NCI-H128 (cell line): ENCODE results near the gene IFT25.
"Not testable (repeated sequence)": the region's sequence is repeated elsewhere in the genome, so short reads cannot be mapped to it uniquely, and the experiment has no call there.

Experiments used
- DNase-seq: peaks from one replicate; lab custom pipeline; 2025; ENCODE audit not compliant: unreplicated experiment; lab: John Stamatoyannopoulos, UW

Gene IFT25

GRCh38 chr1:53890522-53890941 lies 55.0 kb downstream of the IFT25 start:
- no peak for DNase-seq

GRCh38 chr1:53889304-53890298 lies 55.9 kb downstream of the IFT25 start, which contains the start of gene YIPF1:
YIPF1 (minus strand) TSS chr1:53889797; CDS start chr1:53888937, 860 bp downstream.
- peak; percentile 75 for DNase-seq

- DNase-seq, result no peak
Observed at GRCh38 chr1:53888681-53889080, 56.8 kb downstream of the IFT25 start.

GRCh38 chr1:53883600-53883999 lies 61.9 kb downstream of the IFT25 start:
- not testable (repeated sequence) for DNase-seq

- not testable (repeated sequence) for DNase-seq
Observed at GRCh38 chr1:53881853-53882252, 63.6 kb downstream of the IFT25 start.

GRCh38 chr1:53878492-53879105 lies 66.9 kb downstream of the IFT25 start:
- DNase-seq, result peak; percentile 9

GRCh38 chr1:53875150-53875549 lies 70.3 kb downstream of the IFT25 start:
- not testable (repeated sequence) for DNase-seq

- no peak for DNase-seq
Observed at GRCh38 chr1:53871773-53872484, 73.6 kb downstream of the IFT25 start.
